ENCODE measurements around the gene TLR4.

- TF ChIP-seq CTCF (IDR thresholded peaks at IDR 0.05; ENCODE audit: insufficient read depth, low read depth, low read length), result no peak
- TF ChIP-seq EZH2 (IDR thresholded peaks at IDR 0.05; ENCODE audit: insufficient read depth, low read length), result no peak
Measured at GRCh38 chr9:117742131-117742530, 37.9 kb downstream of the TLR4 start.
